Neuronal stem cell (in vitro differentiated cells): Measurements from ENCODE around the gene UCN3.

Experiments
- DNase-seq: peaks from one replicate; pipeline ENCODE4 v3.0.0-alpha.2; 2013; ENCODE audit warnings: low spot score
- H2AFZ ChIP-seq: one replicate; pipeline ENCODE4 v1.6.1; 2013; ENCODE audit warnings: mild to moderate bottlenecking, low read length, inconsistent platforms
- H2AK5ac ChIP-seq: 2 replicates; pipeline ENCODE4 v1.6.1; 2013; ENCODE audit warnings: low read depth, mild to moderate bottlenecking, inconsistent platforms, low read length, moderate library complexity, mixed read lengths
- H2BK120ac ChIP-seq: 2 replicates; pipeline ENCODE4 v1.6.1; 2013; ENCODE audit warnings: low read depth, mild to moderate bottlenecking, inconsistent platforms, low read length, moderate library complexity, mixed read lengths
- H2BK12ac ChIP-seq: one replicate; pipeline ENCODE4 v1.6.1; 2013; ENCODE audit warnings: low read length, inconsistent platforms
- H2BK15ac ChIP-seq: 2 replicates; pipeline ENCODE4 v1.6.1; 2013; ENCODE audit warnings: mild to moderate bottlenecking, low read length, inconsistent platforms, mixed read lengths
- H2BK5ac ChIP-seq: one replicate; pipeline ENCODE4 v1.6.1; 2013; ENCODE audit warnings: inconsistent platforms, mild to moderate bottlenecking, low read length, moderate library complexity
- H3K14ac ChIP-seq: one replicate; pipeline ENCODE4 v1.6.1; 2013; ENCODE audit warnings: low read length, inconsistent platforms
- H3K18ac ChIP-seq: 2 replicates; pipeline ENCODE4 v1.6.1; 2013; ENCODE audit warnings: low read length, inconsistent platforms
- H3K23ac ChIP-seq: 2 replicates; pipeline ENCODE4 v1.6.1; 2013; ENCODE audit warnings: low read depth, mild to moderate bottlenecking, mixed read lengths, low read length, inconsistent platforms; ENCODE audit not compliant: poor library complexity
- H3K27ac ChIP-seq: replicated peaks from 3 replicates; pipeline ENCODE4 v1.5.1; 2013; ENCODE audit warnings: low read length, inconsistent platforms
- H3K27me3 ChIP-seq, 3 experiments: 2 replicates each; pipeline ENCODE4 v1.6.1; 2013; ENCODE audit warnings: low read length in 3 of 3, mild to moderate bottlenecking in 2 of 3, inconsistent platforms in 1 of 3, low read depth in 1 of 3, mixed read lengths in 1 of 3, moderate library complexity in 1 of 3; ENCODE audit not compliant: control insufficient read depth in 3 of 3, insufficient read depth in 3 of 3
- H3K36me3 ChIP-seq, 2 donors: replicated peaks in 1 of 2; 2 replicates each; pipeline ENCODE4 v1.6.1; 2013; ENCODE audit warnings: low read length in 2 of 2; ENCODE audit not compliant: control insufficient read depth in 2 of 2, insufficient read depth in 2 of 2
- H3K4ac ChIP-seq: 2 replicates; pipeline ENCODE4 v1.6.1; 2013; ENCODE audit warnings: inconsistent platforms, mild to moderate bottlenecking, low read length, moderate library complexity
- H3K4me1 ChIP-seq, 2 donors: 1 replicate in 1 of 2; 2 replicates in 1 of 2; pipeline ENCODE4 v1.6.1; 2013; ENCODE audit warnings: low read length in 2 of 2, low read depth in 1 of 2; ENCODE audit not compliant: control insufficient read depth in 2 of 2, insufficient read depth in 1 of 2
- H3K4me2 ChIP-seq: one replicate; pipeline ENCODE4 v1.6.1; 2013; ENCODE audit warnings: mild to moderate bottlenecking, low read length, inconsistent platforms; ENCODE audit not compliant: insufficient read depth, poor library complexity, severe bottlenecking
- H3K4me3 ChIP-seq, 2 donors: 2 replicates each; pipeline ENCODE4 v1.5.1; 2013; ENCODE audit warnings: low read length in 2 of 2, mild to moderate bottlenecking in 2 of 2, inconsistent platforms in 1 of 2, moderate library complexity in 1 of 2
- H3K79me1 ChIP-seq: one replicate; pipeline ENCODE4 v1.6.1; 2013; ENCODE audit warnings: low read depth, mild to moderate bottlenecking, inconsistent platforms, low read length, moderate library complexity
- H3K9ac ChIP-seq: one replicate; pipeline ENCODE4 v1.6.1; 2013; ENCODE audit warnings: mild to moderate bottlenecking, low read depth, low read length, inconsistent platforms; ENCODE audit not compliant: poor library complexity
- H3K9me3 ChIP-seq, 2 donors: replicated peaks in 1 of 2; 2 replicates each; pipeline versions ENCODE3 to v1.6.1; 2013; ENCODE audit warnings: low read length in 2 of 2, mild to moderate bottlenecking in 2 of 2, inconsistent platforms in 1 of 2, low read depth in 1 of 2, mixed read lengths in 1 of 2, moderate library complexity in 1 of 2; ENCODE audit not compliant: control insufficient read depth in 2 of 2, insufficient read depth in 1 of 2
- H4K8ac ChIP-seq: one replicate; pipeline ENCODE4 v1.6.1; 2013; ENCODE audit warnings: low read depth, mild to moderate bottlenecking, inconsistent platforms, low read length, moderate library complexity
- H4K91ac ChIP-seq: one replicate; pipeline ENCODE4 v1.6.1; 2013; ENCODE audit warnings: low read length, low read depth, mild to moderate bottlenecking, inconsistent platforms; ENCODE audit not compliant: poor library complexity
- WGBS, 2 donors: extraction: QIAGEN DNeasy Blood & Tissue Kit; methylation state at CpG; one replicate each; pipeline ENCODE4 v1.1.7; 2013; ENCODE audit warnings: missing lambda C conversion rate in 2 of 2, mixed read lengths in 1 of 2; ENCODE audit not compliant: insufficient read length in 2 of 2, insufficient replicate concordance in 1 of 2; ENCODE audit errors: extremely low coverage in 2 of 2; 5-methylcytosine and 5-hydroxymethylcytosine counted together

The UCN3 gene

GRCh38 chr10:5411941-5412276 lies 47.1 kb downstream of the UCN3 start:
- H3K36me3 ChIP-seq = peaks cover 0 to 4% of the 10 kb centered on the region in 2 donors
- H4K8ac ChIP-seq = no peak overlapping the region
- H3K18ac ChIP-seq = no peak overlapping the region
- H3K4me3 ChIP-seq = peak overlapping the region in 1 of 2 donors; percentile 60
- peak overlapping the region; percentile 79 for H2AFZ ChIP-seq
- peaks cover under 1 to 13% of the 10 kb centered on the region in 2 donors for H3K9me3 ChIP-seq
- no peak overlapping the region for H3K4me2 ChIP-seq
- H3K14ac ChIP-seq = no peak overlapping the region
- no peak overlapping the region for H3K23ac ChIP-seq
- no peak overlapping the region for H3K4ac ChIP-seq
- DNase-seq = no peak
- H2BK120ac ChIP-seq = no peak overlapping the region
- H4K91ac ChIP-seq = no peak overlapping the region
- H3K27ac ChIP-seq = no peak overlapping the region
- no peak overlapping the region for H3K9ac ChIP-seq
- peaks cover 4% of the 10 kb centered on the region for H3K79me1 ChIP-seq
- no peak overlapping the region for H2BK12ac ChIP-seq
- peaks cover 1 to 5% of the 10 kb centered on the region in 2 donors for H3K4me1 ChIP-seq
- H3K27me3 ChIP-seq = no peaks in the 10 kb centered on the region
- no peak overlapping the region for H2AK5ac ChIP-seq
- H2BK15ac ChIP-seq = no peak overlapping the region
- WGBS, 2 donors = no CpG with 5 or more reads among the region's 3 CpGs
- H2BK5ac ChIP-seq = no peak overlapping the region

DNA sequence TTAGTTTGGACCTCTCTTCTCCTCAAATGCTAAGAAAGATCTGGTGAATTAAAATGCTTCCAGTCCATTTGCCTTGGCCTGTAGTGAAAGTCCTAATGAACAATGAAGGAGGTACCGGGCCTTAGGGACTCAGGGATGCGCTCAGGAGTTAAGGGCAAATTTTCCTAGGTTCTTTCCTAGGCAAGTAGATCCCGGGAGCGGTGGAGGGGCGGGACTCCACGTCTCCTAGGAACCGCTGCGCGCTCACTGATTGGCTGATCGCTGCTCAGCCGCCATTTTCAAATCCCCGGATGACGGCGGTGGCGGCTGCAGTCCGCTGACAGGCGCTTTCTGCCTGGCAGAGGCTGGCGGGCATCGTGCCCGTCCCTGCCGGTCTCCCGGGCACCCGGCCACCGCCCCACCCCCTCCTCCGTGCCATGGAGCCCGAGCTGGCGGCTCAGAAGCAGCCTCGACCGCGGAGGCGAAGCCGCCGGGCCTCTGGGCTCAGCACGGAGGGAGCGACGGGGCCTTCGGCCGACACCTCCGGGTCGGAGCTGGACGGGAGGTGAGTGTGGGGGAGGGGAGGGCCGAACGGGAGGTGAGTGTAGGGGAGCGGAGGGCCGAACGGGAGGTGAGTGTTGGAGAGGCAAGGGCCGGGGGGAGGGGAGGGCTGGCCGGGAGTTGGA lies 47.6 kb downstream of the UCN3 start, which contains the start of gene NET1:
Gene NET1 (plus strand): TSS at position 281 of the 665 bp plus-strand sequence. CDS start 136 bp downstream, at position 417.
- Histone ChIP-seq H2BK12ac (no peak within 1 kb of the TSS), H4K91ac (no peak within 1 kb of the TSS), H3K23ac (no peak within 1 kb of the TSS), H3K4me1 (peaks cover 1 to 5% of the 10 kb centered on the region in 2 donors), H3K4me3 (peak within 1 kb of the TSS; percentile 60 to 99), H2BK120ac (no peak within 1 kb of the TSS), H3K4me2 (peak within 1 kb of the TSS; percentile 46), H2AFZ (peak within 1 kb of the TSS; percentile 79), H4K8ac (no peak within 1 kb of the TSS), H3K14ac (peak within 1 kb of the TSS; percentile 89), H3K9ac (peak within 1 kb of the TSS; percentile 81), H3K4ac (no peak within 1 kb of the TSS), H2AK5ac (no peak within 1 kb of the TSS), H3K27me3 (no peaks in the 10 kb centered on the region), H2BK5ac (peak within 1 kb of the TSS; percentile 82), H2BK15ac (no peak within 1 kb of the TSS), H3K36me3 (peaks cover 0 to 4% of the 10 kb centered on the region in 2 donors), H3K18ac (peak within 1 kb of the TSS; percentile 93), H3K9me3 (peaks cover 0 to 15% of the 10 kb centered on the region in 2 donors), H3K27ac (peak within 1 kb of the TSS; percentile 40), H3K79me1 (peaks cover 6% of the 10 kb centered on the region)
- WGBS, 2 donors = no CpG with 5 or more reads among the region's 48 CpGs
- DNase-seq = peak; percentile 89

- Histone ChIP-seq H3K27me3 (no peaks in the 10 kb centered on the region), H3K4me3 (peak overlapping the region; percentile 60 to 99), H2BK120ac (no peak overlapping the region), H4K8ac (no peak overlapping the region), H2AFZ (peak overlapping the region; percentile 35), H4K91ac (no peak overlapping the region), H3K4me2 (peak overlapping the region; percentile 46), H3K27ac (no peak overlapping the region), H2BK5ac (peak overlapping the region; percentile 82), H3K9ac (no peak overlapping the region), H3K9me3 (peaks cover 0 to 23% of the 10 kb centered on the region in 2 donors), H2BK12ac (no peak overlapping the region), H2AK5ac (no peak overlapping the region), H3K4ac (no peak overlapping the region), H2BK15ac (no peak overlapping the region), H3K36me3 (peaks cover 0 to 4% of the 10 kb centered on the region in 2 donors), H3K4me1 (peaks cover 1 to 5% of the 10 kb centered on the region in 2 donors), H3K79me1 (peaks cover 6% of the 10 kb centered on the region), H3K18ac (no peak overlapping the region), H3K14ac (no peak overlapping the region), H3K23ac (no peak overlapping the region)
- DNase-seq = peak; percentile 39
- 100% methylated on average over 1 of the region's 20 CpGs; no CpG with 5 or more reads in 1 of the 2 donors for WGBS, 2 donors
Observed at GRCh38 chr10:5413012-5413938, 48.5 kb downstream of the UCN3 start.

DNA sequence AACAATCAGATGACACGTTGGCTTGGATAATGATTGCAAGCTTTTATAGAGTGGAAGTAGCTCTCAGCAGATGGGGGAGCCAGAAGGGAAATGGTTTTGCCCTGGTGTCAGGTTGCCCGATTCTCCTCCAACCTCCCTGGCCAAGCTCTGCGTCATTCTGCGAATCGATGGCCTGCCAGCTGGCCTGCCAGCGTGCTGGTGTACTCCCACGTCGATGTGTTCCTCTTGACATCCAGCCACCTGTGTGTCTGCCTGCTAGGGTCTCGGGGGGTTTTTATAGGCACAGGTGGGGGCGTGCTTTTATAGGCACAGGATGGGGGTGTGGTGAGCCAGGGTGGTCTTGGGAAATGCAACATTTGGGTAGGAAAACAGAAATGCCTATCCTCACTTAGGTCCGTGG lies 52.2 kb downstream of the UCN3 start:
- peaks cover 0 to 38% of the 10 kb centered on the region in 2 donors for H3K9me3 ChIP-seq
- H2BK12ac ChIP-seq = no peak overlapping the region
- no peaks in the 10 kb centered on the region for H3K27me3 ChIP-seq
- H3K23ac ChIP-seq = peak overlapping the region; percentile 73
- no peak overlapping the region for H4K8ac ChIP-seq
- peaks cover 1 to 5% of the 10 kb centered on the region in 2 donors for H3K4me1 ChIP-seq
- no peak overlapping the region for H3K27ac ChIP-seq
- H3K4me2 ChIP-seq = peak overlapping the region; percentile 18
- no peak overlapping the region for H4K91ac ChIP-seq
- peak overlapping the region; percentile 71 for H3K14ac ChIP-seq
- H2BK5ac ChIP-seq = no peak overlapping the region
- H3K4me3 ChIP-seq = peak overlapping the region in 1 of 2 donors; percentile 4
- no peak overlapping the region for H2AK5ac ChIP-seq
- no peak overlapping the region for H3K18ac ChIP-seq
- peaks cover 6% of the 10 kb centered on the region for H3K79me1 ChIP-seq
- no peak for DNase-seq
- no peak overlapping the region for H2BK15ac ChIP-seq
- H3K4ac ChIP-seq = no peak overlapping the region
- H2BK120ac ChIP-seq = no peak overlapping the region
- no peak overlapping the region for H2AFZ ChIP-seq
- peak overlapping the region; percentile 60 for H3K9ac ChIP-seq
- peaks cover 0 to 4% of the 10 kb centered on the region in 2 donors for H3K36me3 ChIP-seq
- WGBS, 2 donors = no CpG with 5 or more reads among the region's 11 CpGs
